ENCODE results near the gene PAPPA2.

DNA sequence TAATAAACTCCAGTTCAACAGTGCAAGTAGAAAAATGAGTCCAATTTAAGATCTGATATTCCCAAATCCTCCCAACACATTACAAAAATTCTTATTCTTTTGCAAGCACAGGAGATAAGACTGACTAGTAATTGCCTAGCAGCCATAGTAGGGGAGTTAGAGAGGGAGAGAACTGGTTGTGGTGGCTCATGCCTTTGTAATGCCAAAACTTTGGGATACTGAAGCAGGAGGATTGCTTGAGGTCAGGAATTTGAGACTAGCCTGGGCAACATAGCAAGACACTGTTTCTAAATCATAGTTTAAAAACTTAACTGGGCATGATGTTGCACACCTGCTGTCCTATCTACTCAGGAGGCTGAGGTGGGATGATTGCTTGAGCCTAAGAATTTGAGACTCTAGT is 26.7 kb upstream of the PAPPA2 start:
- TF ChIP-seq, protein P1, sequence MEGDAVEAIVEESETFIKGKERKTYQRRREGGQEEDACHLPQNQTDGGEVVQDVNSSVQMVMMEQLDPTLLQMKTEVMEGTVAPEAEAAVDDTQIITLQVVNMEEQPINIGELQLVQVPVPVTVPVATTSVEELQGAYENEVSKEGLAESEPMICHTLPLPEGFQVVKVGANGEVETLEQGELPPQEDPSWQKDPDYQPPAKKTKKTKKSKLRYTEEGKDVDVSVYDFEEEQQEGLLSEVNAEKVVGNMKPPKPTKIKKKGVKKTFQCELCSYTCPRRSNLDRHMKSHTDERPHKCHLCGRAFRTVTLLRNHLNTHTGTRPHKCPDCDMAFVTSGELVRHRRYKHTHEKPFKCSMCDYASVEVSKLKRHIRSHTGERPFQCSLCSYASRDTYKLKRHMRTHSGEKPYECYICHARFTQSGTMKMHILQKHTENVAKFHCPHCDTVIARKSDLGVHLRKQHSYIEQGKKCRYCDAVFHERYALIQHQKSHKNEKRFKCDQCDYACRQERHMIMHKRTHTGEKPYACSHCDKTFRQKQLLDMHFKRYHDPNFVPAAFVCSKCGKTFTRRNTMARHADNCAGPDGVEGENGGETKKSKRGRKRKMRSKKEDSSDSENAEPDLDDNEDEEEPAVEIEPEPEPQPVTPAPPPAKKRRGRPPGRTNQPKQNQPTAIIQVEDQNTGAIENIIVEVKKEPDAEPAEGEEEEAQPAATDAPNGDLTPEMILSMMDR (IDR thresholded peaks at IDR 0.05; ENCODE audit: insufficient read depth, low read length, poor library complexity, severe bottlenecking): no peak
- TF ChIP-seq EZH2phosphoT487 (conservative IDR thresholded peaks at IDR 0.05; ENCODE audit: low read length): no peak
